NCI-H510A treated with DMSO at 0.1 percent for 48 hours (cell line): Measurements from ENCODE around the gene RPS6KA3.
A peak's percentile ranks its signal among the peaks of the same experiment; 100 is the strongest.
"Not testable (repeated sequence)": the region's sequence is repeated elsewhere in the genome, so short reads cannot be mapped to it uniquely, and the experiment has no call there.

Source experiments
- DNase-seq: peaks from one replicate; lab custom pipeline; 2025; lab: John Stamatoyannopoulos, UW

The RPS6KA3 gene

DNA sequence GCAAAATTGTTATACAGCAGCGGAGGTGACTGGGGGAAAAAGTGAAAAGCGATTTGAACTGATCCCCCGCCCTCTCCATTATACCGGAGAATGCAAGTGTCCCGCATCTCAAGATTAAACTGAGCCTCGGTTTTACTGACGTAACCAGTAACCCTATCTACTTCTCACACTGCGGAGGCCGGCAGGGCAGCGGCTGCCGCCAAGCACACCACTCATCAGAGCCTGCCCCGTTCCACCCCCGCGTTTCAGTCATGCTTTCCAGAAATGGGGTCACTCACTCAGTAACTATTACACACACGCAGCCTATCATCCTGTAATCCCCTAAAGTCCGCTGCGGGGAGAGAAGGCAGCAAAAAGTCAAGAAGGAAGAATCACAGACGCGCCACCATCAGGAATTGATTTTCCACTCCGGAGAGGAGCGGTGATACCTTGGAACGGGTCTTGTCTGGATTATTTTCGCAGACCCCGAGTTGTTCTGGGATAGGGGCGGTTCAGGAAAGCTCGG lies 1.4 kb downstream of the RPS6KA3 start:
- peak; percentile 27 for DNase-seq

DNA sequence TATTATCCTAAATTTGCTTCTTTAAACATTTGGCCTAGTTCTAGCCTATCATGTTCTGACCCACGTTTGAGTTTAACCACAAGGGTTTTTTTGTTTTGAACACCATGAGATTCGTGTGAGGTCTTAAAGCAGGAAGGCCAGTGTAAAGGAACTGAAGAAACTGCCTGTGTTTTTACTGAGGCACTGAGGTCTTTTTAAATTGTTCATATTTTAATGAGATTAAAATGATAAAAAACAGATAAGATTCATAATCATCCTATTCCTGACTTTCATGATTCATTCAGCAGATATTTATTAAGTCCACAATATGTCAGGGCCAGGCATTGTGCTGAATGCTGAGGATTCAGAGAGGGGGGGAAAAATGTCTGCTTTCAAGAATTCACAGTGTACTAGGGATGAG lies 3.2 kb downstream of the RPS6KA3 start:
- no peak for DNase-seq

DNA sequence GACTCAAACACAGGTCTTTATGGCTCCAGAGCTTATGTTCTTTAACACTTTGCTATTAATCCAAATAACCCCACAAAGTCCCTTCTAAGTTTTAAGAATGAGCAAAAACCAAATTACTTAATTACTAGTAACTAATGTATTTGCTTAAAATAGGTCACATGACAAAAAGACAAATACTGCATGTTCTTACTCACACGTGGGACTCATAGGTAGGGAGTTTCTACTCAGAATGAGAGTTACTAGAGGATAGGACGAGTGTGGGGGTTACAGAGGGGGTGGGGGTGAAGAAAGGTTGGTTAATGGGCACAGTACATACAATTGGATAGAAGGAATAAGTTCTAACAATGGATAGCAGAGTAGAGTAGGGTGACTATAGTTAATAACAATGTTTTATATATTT lies 5.8 kb downstream of the RPS6KA3 start:
- DNase-seq = no peak

DNA sequence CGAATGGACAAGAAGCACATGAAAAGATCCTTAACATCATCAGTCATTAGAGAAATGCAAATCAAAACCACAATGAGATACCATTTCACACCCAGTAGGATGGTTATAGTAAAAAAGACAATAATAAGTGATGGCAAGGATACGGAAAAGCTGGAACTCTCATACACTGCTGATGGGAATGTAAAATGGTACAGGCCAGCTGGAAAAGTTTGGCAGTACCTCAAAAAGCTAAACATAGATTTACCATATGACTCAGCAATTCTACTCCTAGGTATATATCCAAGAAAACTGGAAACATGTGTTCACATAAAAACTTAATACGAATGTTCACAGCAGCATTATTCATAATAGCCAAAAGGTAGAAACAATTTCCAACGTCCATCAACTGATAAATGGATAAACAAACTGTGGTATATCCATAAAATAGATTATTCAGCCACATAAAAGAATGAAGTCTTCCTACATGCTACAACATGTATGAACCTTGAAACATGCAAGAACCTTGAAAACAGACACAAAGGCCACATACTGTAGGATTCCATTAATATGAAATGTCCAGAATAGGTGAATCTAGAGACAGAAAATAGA lies 11.9 kb downstream of the RPS6KA3 start:
- no peak for DNase-seq

DNA sequence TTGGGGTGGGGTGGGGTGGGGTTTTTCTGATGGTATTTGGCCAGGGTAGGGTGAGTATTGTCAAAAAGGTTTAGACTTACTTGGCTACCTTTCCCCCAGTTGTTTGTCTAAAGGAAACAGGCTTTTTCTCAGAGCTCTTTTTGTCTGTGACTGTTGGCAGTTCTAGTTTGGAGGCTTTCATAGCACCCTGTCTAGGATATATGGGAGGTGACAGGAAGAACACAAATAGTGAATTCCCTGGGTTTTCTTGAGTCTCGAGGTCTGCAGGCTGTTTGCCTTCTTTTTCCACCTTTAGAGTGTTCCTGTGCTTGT lies 13.5 kb downstream of the RPS6KA3 start:
- no peak for DNase-seq

DNA sequence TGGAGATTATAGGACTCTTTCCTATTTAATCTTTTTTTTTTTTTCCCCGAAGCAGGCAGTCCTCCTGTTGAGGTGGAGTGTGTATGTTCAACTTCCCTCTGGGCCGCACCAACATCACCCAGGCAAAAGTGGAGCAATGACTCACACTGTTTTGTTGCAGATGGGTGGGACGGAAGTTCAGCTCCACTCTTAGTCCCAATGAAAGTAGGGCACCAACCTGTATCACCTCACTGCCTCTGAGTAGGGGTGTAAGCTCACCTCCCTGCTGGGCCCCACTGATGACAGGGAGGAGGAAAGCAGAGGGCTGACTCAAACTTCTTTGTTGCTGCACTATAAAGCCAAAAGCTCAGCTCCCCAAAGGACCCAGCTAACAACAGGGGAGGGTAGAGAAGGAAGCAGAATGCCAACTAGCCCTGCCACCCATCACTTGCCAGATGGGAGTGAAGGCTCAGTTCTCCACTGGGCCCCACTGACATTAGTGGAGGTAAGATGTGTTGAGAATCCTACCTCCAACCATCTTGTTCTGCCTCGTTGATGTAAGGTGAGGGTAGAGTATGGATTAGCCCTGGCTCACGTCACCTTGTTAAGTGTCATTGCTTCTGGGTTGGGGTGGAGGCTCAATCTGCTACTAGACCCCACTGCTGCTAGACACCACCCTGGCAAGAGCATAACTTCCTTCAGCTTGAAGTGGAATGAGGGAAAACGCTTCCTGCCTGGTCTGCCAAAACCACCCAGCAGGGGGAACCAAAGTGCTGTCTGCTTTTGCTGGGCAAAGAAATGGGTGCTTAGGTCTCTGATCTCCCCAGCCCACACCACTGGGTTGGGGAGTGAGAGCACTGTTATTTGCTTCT lies 14.1 kb downstream of the RPS6KA3 start:
- no peak for DNase-seq

DNA sequence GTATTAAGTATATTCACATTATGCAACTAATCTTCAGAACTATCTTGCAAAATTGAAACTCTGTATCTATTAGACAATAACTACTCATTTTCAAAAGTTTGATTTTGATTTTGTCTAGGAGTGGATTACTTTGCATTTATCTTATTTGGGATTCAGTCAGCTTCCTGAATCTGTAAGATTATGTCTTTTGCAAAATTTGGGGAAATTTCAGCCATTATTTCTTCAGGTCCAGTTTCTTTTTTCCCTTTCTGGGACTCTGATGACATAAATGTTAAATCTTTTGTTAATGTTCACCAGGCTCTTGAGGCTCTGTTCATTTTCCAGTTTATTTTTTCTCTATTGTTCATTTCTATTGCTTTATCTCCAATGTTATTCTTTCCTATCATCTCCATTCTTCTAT lies 15.0 kb downstream of the RPS6KA3 start:
- DNase-seq = no peak

DNA sequence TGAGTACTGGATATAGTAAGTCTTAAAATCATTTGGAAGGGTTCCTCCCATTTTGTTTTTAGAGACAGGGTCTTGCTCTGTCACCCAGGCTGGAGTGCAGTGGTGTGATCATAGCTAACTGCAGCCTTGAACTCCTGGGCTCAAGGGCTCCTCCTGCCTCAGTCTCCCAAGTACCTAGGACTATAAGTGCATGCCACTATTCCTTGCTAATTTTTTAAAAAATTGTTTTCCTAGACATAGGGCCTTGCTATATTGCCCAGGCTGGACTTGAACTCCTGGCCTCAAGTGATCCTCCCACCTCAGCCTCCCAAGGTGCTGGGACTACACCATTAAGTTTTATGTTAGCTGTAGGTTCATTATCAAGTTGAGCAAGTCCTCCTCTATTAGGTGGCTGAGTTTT lies 16.6 kb downstream of the RPS6KA3 start:
- not testable (repeated sequence) for DNase-seq

DNA sequence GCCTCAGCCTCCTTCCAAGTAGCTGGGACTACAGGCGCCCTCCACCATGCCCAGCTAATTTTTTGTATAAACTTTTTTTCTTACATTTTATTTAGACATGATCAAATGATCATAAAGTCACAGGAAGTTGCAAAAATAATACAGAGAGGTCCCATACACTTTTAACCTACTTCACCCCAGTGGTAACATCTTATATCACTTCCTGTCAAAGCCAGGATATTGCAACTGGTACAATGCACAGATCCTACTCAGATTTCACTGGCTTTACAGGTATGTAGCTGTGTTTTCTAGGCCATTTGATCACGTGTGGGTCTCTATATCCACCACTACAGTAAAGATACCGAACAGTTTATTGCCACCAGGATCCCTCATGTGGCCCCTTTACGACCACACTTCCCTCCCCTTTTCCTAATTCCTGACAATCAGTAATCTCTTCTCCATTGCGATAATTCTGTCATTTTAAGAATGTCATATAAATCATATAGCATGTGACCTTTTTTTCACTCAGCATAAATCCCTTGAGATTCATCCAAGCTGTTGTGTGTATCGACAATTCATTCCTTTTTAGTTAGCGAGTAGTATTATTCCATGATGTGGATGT lies 18.0 kb downstream of the RPS6KA3 start:
- no peak for DNase-seq

DNA sequence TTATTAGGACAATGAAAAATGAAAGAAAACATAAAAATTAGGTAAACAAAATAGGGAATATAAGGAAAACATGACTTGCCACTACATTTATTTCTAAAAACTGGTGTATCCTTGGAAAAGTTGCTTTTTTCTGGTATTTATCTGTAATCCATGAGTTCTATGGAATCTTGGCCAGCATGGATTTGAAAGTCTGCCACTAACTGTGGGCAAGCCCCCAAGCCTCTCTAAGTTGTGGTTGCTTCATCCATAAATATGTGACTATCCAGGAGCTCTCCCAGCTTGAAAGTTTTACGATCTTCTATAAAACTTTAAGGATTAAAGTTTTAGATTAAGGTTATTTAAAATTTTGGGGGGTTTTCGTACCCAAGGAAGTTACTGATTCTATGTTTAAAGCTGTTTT lies 21.8 kb downstream of the RPS6KA3 start:
- no peak for DNase-seq

DNA sequence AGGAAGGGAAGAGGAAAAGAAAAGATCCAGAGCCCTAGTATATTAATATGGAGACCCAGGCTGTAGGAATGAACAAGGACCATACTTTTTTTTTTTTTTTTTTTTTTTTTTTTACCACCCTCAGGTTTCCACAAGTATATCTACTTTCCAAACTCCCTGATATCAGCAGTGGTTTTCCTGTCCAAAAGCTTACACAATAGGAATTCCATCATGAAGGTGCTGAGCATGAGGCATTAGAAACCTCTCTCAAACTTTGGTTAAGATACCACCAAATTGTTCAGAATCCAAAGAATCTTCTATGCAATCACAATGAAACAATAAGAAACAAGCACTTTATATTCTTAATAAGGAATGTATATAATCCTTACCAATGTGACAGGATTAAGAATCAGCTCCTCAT lies 26.5 kb downstream of the RPS6KA3 start:
- DNase-seq = no peak

DNA sequence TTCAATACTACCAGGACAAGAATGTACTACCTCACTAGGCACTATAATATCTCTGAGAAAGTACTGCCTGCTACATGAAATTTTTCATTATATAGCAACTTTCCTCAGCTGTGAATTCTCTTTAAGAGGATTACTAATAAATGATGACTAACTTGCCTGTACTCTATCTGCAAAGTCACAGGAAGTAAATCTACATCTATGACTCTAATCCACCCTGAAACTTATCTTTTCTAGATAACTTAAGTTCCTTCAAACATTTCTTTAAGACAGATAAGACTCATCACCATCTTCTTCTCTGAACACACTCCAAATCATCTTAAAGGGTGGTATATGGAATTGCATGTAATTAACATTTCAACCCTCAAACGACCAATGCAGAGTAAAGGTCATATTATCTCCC lies 28.8 kb downstream of the RPS6KA3 start:
- DNase-seq = no peak

DNA sequence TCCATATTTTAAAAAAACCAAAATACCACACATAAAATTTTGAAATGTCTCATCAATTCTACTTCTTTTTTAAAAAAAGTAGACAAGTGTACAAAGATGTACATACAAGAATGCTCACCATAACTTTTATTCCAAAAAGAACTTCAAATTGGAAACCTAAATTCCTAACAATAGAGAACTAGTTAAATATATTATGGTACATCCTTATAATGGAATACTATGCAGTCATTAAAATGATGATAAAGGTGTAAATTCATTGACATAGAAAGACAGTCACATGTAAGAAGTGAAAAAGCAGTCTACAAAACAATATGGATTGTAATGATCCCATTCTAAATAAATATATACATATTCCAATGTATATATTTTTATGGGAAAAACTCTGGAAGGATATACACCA lies 31.0 kb downstream of the RPS6KA3 start:
- no peak for DNase-seq

DNA sequence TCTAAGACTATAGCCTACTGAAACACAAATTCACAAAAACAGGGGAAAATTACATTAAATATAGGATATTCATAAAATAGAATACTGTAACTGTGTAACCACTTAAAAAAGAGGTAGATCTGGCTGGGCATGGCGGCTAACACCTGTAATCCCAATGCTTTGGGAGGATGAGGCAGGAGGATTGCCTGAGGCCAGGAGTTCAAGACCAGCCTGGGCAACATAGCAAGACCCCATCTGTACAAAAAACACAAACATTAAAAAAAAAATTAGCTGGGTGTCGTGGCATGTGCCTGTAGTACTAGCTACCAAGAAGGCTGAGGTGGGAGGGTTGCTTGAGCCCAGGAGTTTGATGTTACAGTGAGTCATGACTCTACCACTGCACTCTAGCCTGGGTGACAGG lies 33.4 kb downstream of the RPS6KA3 start:
- no peak for DNase-seq

DNA sequence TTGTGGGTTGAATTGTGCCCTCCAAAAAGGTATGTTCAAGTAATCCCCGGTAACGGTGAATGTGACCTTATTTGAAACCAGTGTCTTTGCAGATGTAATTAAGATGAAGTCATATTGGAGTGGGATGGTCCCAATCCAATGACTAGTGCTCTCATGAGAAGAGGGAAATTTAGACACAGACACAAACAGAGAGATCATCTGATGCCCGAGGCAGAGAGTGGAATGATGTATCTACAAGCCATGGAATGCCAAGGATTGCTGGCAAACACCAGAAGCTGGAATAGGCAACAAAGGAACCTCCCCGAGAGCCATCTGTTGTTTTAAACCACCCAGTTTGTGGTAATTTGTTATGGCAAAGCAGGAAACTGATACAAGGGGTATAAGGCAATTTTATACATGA lies 35.1 kb downstream of the RPS6KA3 start:
- no peak for DNase-seq

DNA sequence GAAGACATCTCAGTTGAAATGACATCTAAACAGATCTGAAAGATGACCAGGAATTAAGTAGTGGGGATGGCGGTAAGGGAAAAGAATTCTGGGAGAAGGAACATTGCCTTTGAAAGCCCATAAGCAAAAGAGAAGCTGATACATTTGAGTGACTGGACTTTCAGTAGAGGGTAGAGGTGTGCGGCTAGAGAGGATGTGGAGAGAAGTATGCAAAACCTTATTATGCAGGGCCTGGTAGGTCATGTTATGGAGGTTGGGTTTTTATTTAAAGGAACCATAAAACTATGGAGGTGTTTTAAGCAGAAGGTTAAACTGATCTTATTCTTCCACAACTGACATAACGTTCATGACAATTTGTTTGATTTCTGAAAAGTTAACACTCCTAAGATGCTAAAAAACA lies 36.3 kb downstream of the RPS6KA3 start:
- DNase-seq = no peak

DNA sequence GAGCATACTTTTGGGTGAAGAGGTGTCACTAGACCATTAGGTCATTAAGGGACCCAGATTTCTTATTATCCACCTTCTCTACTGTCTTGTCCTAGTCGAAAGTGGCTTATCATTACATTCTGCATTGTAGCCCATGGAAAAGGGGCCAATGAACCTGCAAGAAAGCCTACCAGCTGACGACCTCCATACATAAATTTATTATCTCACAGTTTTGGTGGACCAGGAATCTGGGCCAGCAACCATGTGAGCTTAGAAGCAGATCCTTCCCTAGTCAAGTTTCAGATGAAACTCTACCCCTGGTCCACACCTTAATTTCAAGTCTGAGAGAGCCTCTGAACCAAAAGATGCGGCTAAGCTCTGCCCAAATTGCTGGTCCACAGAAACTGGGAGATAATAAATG lies 37.6 kb downstream of the RPS6KA3 start:
- DNase-seq = no peak

DNA sequence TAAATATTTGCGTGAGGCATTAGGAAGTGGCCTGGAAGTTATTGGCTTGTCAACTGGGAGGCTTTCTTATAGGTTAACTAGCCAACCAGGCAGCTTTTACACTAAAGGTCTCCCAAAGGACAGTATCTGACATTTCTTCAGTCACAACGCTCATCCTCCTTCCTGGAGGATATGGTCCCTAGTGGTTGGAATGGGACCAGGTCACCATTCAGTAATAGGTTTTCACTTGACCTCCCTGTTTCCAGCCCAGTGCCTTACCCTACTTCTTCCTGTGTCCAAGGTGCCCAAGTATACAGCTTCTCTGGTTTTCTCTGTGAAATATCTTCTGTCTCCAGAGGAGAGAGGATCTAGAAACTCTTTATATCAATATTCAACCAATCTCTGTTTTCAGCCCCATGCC lies 38.5 kb downstream of the RPS6KA3 start:
- DNase-seq = no peak

DNA sequence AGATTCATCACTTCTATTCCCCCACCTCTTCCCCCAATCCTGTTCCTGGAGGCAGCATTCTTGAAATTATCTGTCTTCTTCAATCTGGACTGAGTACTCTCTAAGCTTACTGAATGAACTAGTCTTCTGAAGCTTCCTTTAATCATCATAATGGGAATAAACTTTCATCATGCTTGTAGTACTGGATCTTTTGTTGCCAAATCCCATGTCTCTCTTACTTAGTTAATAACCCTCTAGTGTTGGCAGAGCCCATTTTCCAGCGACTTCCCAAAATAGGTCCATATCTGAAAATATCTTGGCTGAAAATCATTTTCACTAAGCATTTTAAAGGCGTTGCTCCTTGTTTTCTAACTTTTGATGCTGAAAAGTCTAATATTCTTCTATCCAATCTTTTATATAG lies 39.6 kb downstream of the RPS6KA3 start:
- no peak for DNase-seq

DNA sequence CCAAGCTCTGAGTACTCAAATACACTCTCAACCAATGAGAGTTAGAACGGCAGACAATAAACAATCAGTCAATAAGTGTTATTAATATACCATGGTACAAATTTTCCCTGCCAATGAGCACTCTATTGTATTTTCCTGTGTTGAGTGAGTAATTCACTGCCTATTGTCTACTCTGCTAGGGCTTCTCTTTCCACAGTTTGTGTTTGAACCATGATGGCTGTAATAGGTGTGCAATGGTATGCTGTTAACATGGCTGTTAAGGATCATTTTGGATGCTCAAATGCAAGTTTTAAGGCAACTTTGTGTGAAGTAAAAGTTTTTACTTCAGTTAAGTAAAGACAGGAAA lies 41.2 kb downstream of the RPS6KA3 start:
- DNase-seq = no peak

DNA sequence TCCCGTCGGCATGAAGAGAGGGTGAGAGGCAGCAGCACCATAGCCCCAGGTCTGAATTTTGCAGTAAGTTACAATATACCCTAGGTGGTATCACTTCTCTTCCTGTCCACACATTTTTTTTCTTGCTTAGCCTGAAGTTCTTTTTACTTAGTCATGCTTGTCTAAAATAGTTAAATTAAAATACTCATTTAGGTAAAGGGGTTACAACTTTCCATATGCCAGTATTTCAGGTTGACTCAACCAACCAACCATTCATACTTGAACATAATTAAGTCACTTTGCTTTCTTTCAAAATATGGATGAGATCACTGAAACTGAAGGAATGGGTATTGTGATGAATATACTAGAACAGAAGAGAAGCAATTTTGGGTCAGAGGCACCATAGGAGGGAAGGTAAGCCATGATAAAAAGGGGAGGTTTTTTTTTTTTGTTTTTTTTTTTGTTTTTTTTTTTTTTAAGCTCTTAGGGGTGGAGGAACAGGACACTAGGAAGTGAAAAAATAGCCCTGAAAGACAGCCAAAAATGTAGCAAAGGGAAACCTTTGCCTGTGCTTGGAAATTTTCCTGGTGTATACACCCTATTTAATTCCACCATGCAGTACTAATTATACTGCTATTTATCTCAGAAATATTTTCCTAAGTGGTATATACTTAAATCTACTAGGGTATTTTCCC lies 41.8 kb downstream of the RPS6KA3 start:
- DNase-seq = no peak

DNA sequence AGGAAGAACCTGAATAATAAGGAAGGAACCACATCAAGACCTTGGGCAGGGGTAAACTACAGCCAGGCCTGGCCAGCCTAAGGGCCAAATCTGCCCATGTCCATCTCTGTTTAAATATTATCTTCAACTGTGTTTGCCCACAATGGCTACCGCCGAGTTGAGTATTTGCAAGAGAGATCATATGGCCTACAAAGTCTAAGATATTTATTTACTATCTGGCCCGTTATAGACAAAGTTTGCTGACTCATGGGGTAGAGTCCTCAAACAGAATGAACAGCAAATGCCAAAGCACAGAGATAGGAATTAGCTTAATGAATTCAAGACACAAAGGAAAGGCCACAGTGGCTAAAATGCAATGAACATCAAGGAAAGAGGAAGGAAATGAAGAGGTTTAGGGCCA lies 44.8 kb downstream of the RPS6KA3 start:
- no peak for DNase-seq
